CD8-positive, alpha-beta memory T cell (primary cell): ENCODE measurements around the gene RPE. TPM values are rescaled to one million over a fixed set of nuclear protein-coding genes. Genes with fewer than 3 reads are reported as not detected.

Experiments used
- polyA plus RNA-seq: library from polyadenylated mRNA; unstranded; fragments of 300-500 nt; fragmentation: Illumina TruSeq; gene quantifications from one replicate; pipeline ENCODE4 v1.2.3, GENCODE V29; 2021
- total RNA-seq, 2 experiments: library from RNA; stranded (reverse); gene quantifications; one replicate each; pipeline ENCODE4 v1.2.3, GENCODE V29; 2021

Gene RPE
- total and polyA plus RNA-seq, 3 experiments from 2014 or later, result 16.5 to 49.8 (median 49.4) TPM

Other genes with a start within 250 kb of the RPE start
- not detected for gene UNC80, start 230.8 kb upstream of the RPE start, total RNA-seq
- not detected for gene UNC80, start 230.8 kb upstream of the RPE start, polyA plus RNA-seq
- 1 to 10 TPM; 5.0 to 6.3 TPM for gene KANSL1L, start 168.8 kb downstream of the RPE start, total RNA-seq
- gene KANSL1L, start 168.8 kb downstream of the RPE start, polyA plus RNA-seq, result 1.0 TPM
- not detected for gene ACADL, start 222.8 kb downstream of the RPE start, total RNA-seq
- gene ACADL, start 222.8 kb downstream of the RPE start, polyA plus RNA-seq, result not detected